GM13977 (cell line): ENCODE data around the gene BIRC6.
A peak's percentile ranks its signal among the peaks of the same experiment; 100 is the strongest.
"Not testable (repeated sequence)": the region's sequence is repeated elsewhere in the genome, so short reads cannot be mapped to it uniquely, and the experiment has no call there.

Experiments
- DNase-seq: peaks from one replicate; pipeline ENCODE4 v3.0.0; 2012; ENCODE audit warnings: low spot score
- CTCF ChIP-seq: IDR thresholded peaks from 2 replicates; pipeline ENCODE4 v1.5.1; 2012; ENCODE audit warnings: mild to moderate bottlenecking, control low read depth; ENCODE audit not compliant: insufficient read depth; ENCODE audit errors: extremely low read depth, missing control alignments
- in situ Hi-C: fragments of 300-500 bp; cut with MboI; formaldehyde crosslinking; loops from one replicate; pipeline ENCODE4 v1.12.0; 2022; ENCODE audit warnings: low sequenced_read_pairs, low pct_unique_long_range_greater_than_20kb, mixed read lengths, inconsistent platforms; ENCODE audit not compliant: unreplicated experiment

BIRC6 gene

DNA sequence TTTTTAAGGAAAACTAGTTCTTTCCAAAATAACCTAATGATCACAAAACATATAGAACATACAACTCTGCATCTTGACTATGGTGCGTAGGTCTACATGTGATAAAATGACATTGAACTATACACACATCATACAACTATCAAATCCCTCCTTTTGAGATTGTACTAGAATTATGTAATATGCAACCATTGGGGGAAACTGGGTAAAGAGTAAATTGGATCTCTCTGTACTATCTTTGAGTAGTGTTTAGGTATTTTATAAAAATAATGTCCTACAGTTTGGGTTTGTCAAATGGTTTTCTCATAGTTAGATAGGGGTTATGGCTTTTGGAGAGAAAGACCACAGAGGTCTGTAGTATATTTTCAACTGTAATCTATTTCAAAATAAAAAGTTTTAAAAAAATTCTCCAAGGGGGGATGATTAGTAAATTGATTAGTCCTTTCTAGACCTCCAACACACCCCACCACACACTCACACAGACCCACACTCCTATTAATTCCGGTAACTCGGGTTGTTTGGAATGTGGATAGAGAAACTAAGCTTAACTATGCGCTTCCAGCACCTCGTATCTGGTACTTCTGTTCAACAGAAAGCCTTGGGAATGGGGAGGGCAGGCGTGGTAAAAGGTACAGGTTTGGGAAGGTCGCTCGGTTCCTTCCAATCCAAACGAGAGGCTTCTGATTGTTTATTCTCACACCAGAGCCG, 695 bp upstream of the BIRC6 start:
- TF ChIP-seq CTCF, result no peak
- DNase-seq, result no peak
- in situ Hi-C loops, result no loop called here

DNA sequence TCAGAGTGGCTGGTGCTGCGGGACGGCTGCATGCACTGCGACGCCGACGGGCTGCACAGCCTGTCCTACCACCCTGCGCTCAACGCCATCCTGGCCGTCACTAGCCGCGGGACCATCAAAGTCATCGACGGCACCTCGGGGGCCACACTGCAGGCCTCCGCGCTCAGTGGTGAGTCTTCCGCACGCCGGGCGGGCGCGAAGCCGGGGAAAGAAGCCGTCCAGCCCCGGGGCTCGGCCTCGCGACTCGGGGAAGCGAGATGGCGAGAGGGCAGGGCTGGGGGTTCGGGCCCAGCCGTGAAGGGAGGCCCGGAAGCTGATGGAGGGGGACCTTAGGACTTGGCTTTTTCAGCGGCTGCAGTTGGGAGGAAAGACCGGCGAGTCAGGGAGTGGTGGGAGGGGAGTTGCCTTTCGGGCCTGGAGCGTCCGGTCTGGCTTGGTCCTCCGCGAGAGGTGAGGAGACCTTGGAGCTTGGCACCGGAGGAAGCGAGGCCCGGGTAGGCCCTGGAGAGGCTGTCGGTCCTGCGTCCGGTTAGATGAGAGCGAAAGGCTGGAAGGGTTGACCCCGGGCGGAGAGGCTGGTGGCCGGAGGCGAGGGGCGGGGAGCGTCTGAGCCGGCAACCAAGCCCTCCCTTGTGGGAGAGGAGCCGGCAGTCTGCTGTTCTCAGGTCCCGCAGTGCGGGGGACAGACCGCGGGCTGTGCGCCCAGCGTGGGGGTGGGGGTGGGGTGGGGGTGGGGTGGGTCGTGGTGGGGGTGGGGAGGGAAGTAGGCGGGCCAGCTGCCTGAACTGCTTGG, 691 bp downstream of the BIRC6 start:
- no peak for TF ChIP-seq CTCF
- peak; percentile 52 for DNase-seq
- in situ Hi-C loops, result no loop called here

GRCh38 chr2:32358111-32358482, 1.3 kb downstream of the BIRC6 start:
- DNase-seq, result no peak
- in situ Hi-C loops, result no loop called here
- no peak for TF ChIP-seq CTCF

- no peak for TF ChIP-seq CTCF
- no peak for DNase-seq
- in situ Hi-C loops, result no loop called here
These were observed 3.6 kb downstream of the BIRC6 start for GRCh38 chr2:32360416-32360815.

GRCh38 chr2:32362997-32363396, 6.2 kb downstream of the BIRC6 start:
- DNase-seq, in situ Hi-C loops: not testable (repeated sequence)

DNA sequence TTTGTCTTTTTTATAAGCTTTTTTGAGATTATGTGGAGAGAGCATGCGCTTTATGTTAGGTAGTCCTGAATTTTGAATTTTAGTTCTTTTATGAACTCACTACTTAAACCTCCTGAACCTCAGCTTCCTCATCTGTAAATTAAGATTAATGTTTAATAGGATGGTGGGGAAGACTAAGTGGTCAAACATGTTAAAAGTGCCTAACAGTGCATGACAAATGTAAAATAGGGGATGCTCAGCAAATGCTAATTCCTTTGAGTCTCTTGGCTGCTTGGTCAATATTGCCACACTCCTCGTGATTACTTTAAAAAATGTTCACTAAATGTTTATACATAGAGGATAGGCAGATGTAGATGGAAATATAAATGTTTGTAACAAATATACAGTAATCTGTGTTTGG, 6.8 kb downstream of the BIRC6 start:
- no peak for TF ChIP-seq CTCF
- peak; percentile 34 for DNase-seq
- in situ Hi-C loops, result no loop called here

DNA sequence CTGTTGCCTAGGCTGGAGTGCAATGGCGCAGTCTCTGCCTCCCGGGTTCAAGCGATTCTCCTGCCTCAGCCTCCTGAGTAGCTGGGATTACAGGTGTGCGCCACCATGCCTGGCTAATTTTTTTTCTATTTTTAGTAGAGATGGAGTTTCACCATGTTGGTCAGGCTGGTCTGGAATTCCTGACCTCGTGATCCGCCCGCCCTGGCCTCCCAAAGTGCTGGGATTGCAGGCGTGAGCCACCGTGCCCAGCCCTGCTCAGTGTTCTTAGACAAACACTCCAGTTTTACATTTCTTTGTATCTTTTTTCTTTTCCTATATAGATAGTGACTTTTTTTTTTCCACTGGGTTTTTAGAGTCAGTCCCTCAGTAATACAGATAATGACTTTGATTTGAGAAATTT, 7.5 kb downstream of the BIRC6 start:
- DNase-seq, in situ Hi-C loops: not testable (repeated sequence)

DNA sequence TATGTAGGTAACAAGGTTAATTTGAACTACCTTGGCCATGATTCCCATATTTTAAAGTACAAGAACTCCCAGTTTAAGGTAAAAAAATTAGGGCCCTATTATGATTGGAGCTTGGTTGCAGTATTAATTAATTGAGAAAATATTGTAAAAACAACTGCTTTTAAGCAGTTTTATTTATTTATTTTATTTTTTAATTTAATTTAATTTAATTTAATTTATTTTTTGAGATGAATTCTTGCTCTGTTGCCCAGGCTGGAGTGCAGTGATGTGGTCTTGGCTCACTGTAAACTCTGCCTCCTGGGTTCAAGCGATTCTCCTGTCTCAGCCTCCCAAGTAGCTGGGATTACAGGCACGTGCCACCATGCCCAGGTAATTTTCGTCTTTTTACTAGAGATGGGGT, 8.9 kb downstream of the BIRC6 start:
- in situ Hi-C loops, DNase-seq: not testable (repeated sequence)
